GM15510 (cell line): ENCODE measurements around the gene ADAMTSL1.

ENCODE experiments used
- POLR2A ChIP-seq: IDR thresholded peaks from 3 replicates; pipeline ENCODE4 v1.6.1; 2011; ENCODE audit warnings: borderline replicate concordance; ENCODE audit not compliant: insufficient read length; ENCODE audit errors: extremely low read depth

ADAMTSL1 gene

DNA sequence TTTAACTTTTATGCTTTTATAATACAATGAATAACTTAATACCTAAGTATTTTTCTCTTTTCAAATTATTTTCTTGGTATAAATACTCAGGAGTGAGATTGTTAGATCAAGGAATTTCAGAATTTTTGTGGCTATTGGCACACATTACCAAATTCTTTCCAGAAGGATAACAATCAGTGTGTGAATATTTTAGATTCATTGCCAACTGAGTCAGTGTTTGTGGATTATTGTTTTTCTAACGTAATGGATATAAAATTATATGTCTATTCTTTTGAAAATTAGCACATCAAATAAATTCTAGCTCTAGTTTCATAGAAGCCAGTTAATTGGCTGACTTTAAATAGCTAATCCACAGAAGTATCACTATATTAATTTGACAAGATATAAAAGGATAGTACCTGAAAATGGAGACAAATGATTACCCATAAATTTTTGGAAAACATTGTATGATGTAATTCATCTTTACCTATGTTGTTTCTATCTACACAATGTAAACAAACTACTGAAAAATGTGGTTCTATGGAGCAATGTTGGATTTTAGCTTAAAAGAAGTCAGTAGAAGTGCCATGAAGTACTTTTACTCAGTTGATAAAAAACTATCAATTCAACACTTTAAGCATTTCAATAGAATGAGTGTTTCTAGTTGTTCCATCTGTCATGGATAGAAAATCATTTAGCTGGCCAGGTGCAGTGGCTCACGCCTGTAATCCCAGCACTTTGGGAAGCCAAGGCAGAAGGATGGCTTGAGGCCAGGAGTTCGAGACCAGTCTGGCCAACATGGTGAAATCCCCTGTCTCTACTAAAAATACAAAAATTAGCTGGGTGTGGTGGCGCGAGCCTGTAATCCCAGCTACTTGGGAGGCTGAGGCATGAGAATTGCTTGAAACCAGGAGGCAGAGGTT, 185.1 kb downstream of the ADAMTSL1 start:
- no peak for TF ChIP-seq POLR2A

DNA sequence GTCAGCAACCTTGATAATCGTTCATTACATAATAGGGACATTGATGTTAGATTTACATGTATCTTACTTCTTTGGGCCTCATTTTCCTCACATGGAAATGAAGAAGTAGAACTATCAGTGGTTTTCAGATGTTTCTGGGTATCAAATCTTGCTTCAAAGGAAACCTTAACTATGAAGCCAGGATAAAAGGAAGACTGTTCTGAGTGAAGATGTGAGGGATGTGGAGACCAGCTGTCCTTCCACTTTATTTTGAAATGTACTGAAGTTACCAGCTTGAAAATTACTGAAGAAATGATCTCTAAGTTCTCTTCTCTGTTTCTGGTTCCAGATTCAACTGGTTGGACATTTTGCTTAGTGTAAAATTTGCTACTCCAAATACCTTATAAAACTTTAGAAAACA, 186.0 kb downstream of the ADAMTSL1 start:
- no peak for TF ChIP-seq POLR2A

DNA sequence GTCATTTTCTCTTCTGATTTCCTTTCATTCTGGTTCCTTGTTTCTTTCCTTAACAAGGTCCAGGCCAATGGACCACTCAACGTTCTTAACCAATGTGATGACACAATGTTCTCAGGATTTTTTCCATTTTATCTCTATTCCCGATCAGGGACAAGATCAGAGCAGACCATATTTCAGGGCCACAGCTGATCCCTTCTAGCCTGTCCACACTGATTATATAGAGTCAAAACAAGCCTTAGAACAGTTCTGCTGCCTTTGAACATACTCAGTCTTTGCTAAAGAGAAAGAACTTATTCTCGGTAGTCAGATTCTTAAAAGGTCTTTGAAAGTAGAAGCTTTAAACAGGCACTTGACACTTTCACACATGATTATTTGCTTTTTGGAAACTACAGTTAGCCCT, 188.4 kb downstream of the ADAMTSL1 start:
- TF ChIP-seq POLR2A = no peak

DNA sequence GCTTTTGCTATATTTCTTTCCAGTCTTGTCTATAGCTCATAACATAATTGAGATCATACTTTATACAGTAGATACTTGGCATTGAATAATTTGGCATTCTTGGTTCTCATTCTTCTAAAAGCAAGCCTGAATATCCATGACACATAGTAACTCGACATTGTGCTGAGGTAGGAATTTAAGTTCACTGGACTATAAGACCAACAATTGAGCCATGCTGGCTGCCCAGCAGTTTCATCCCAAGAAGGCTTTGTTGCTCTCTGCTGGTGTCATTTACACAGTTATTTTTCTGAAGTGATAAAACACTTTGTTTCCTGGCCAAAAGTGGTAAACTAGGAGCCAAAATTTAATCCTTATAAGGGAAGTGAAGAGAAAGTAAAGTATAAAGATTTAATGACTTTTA, 192.0 kb downstream of the ADAMTSL1 start:
- TF ChIP-seq POLR2A = no peak

DNA sequence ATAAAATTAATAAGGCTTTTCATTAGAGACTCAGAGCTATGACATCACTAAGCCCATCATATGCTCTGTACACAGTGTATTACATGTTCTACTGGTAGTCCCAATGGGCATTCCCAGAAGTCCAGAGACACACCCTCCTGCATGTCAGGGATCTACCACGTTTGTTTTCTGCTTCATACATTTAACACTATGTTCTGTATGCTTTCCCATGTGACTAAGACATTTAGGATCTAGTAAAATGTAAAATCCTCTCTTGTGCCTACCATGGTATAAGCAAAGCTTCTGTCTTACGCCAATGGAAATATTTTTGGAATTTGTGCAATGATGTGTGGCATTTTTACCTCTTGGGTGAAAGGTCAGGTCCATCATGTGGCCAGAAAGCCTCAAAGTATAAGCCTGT, 192.4 kb downstream of the ADAMTSL1 start:
- TF ChIP-seq POLR2A = no peak

DNA sequence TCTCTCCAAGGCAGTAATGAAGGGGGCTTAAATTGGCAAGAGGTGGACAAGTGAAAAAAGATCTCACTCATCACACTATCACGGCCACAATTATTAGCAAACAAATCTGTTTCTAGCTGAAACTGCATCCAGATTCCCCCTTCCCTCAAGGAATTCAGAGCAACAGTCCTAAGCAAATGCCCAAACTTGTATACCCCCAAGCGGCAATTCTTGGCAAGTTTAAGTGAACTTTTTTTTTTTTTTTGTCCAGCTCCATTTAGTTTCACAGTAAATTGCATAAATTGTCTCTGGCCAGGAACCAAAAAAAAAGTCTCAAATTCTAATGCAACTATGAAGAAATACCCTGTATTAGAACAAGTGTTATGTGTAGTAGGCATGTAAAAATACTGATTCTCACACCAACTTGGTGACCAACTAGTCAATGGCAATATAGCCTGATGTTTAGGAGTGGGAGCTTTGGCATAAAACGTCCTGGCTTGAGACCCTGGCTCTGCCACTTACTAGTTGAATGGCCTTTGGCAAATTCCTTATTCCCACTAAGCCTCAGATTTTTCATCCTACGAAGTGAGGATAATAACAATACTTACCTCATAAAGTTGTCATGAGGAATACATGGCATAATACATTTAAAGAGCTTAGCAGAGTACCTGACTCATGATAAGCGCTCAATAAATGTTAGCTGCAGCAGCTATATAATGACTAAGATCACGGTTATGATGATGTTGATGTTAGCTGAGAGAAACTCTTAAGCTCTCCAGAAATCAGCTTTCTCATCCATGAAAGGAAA, 193.2 kb downstream of the ADAMTSL1 start:
- TF ChIP-seq POLR2A = no peak

DNA sequence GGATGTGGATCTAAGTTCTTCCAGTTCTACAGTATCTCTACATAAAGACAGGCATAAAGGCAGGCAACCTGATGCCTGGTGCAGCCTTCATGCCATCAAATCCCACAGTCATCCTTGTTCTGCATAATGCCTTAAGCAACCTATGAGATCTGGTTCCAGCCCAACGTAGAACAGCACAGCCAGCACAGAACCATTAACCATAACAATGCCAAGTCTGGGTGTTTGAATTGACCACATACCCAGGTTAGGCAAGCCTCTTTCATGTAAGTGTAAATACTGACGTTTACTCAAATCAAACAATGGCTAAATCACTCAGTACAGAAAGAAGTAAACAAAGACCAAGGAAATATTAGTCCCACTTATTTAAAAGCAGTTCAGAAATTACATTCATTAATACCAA, 195.0 kb downstream of the ADAMTSL1 start:
- TF ChIP-seq POLR2A = no peak

DNA sequence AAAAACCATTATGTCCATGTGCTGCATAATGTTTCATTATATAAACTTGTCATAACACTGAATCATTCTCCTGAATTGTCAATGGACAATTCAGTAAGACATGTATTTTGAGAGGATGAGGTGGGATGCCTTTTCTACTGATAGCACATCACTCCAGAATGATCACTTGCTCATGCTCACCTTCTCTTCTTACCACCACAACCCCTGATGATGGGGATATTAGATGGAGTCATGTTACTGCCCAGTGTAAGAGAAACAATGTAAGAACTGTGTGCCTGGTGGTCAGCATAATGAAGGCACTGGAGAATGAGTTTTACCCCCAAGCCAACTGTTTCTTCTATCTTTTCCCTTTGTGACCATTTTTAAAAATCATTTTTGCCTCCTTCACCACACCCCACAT, 198.8 kb downstream of the ADAMTSL1 start:
- TF ChIP-seq POLR2A = no peak

DNA sequence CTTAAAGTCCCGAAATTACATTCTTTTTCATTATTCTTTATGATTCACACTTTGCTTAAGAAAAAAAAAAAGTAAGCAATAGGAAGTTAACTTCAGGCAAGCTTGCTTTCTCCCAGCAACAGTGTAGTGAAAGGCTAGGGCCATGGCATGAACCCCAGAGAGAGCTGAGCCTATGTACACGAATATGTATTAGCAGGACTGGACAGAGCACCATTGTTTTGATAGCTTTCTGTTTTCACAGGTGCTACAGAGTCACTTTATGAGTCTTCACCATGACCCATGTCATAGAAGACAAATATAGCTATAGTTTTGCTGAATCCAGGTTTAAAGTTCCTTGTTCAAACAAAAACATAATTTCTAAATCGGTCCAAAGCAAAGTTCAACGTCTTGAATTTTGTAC, 199.2 kb downstream of the ADAMTSL1 start:
- no peak for TF ChIP-seq POLR2A

DNA sequence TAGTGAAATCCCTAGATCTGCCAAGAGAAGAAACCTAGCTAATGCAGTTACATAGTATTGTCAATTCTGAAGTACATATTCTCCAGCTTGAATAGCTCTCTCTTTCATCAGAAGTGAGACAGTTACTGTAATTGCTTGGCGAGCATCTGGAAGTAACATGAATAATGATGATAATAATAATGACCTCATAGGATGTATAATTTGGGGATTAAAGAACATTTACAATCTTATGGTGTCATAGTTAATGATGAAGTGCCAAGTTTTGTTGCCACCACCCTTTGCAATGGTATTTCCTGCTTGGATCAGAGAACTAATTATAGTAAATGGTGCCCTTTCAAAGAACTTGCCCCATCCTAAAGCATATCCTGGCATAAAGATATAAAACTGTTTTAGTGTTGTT, 201.4 kb downstream of the ADAMTSL1 start:
- TF ChIP-seq POLR2A = no peak

DNA sequence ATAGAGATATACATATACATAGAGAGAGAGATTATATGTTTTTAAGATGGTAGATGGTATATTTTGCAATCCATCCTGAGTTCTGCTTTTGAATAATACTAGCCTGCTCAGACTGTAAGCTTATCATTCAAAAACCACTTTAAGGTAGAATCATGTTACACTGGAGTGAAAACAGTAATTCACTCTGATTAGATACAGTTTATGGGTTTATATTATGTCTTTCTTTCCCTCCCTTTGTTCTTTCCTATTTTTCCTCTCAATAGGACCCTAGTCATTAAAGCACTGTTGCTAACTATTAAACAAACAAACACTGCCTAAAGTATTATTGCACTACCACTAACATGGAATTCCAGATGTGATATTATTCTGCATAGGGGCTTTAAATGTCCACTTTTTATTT, 202.0 kb downstream of the ADAMTSL1 start:
- TF ChIP-seq POLR2A = no peak

DNA sequence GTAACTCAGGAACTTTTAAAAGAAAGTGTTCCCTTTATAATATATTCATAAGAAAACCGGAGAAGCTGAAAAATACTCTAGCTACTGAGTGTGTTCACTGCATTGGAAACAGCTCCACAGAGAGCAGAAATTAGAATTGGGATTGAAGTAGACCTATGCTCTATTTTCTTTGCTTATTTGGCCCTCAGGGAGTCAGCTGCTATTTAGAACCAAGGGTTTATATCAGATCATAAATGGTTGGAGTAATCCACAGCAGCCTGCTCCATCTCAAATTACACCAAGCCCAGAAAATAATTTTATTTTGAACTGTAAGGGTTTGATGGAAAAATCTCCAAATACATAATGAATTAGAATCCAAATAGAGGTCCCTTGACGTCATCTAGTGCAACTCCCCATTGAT, 202.6 kb downstream of the ADAMTSL1 start:
- no peak for TF ChIP-seq POLR2A

DNA sequence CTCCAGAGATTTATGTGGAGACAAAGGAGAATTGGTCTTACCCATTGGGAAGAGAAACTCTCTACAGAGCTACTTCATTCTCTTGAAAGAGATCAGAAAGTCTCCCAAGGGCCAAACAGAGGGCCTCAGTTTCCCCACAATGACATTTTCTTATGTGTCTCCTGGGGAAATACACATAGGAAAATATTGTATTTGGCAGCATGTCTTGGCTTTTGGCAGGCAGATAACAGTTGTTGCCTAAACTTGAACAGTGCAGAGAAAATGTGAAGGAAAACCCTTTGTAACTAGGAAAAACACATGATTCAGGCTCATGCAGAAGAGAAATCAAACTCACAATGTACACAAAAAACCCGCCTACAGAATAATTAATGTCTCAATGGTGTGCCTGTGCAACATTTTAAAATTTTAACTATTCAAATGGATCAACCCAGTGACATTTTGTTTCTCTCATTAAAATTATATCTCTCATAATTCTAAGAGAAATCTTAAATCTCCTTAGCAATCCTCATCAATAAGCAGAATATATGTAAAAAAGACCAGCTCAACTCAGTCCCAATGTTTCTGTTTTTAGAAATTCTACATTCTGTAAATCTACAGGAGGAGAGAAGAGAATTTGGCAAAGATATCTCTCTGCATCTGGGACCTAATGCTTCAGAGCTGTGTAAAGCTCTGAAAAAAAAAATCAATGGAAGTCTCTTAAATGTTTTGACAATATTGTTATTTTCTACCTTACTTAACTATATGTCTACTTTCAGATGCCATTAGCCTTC, 205.1 kb downstream of the ADAMTSL1 start:
- no peak for TF ChIP-seq POLR2A

DNA sequence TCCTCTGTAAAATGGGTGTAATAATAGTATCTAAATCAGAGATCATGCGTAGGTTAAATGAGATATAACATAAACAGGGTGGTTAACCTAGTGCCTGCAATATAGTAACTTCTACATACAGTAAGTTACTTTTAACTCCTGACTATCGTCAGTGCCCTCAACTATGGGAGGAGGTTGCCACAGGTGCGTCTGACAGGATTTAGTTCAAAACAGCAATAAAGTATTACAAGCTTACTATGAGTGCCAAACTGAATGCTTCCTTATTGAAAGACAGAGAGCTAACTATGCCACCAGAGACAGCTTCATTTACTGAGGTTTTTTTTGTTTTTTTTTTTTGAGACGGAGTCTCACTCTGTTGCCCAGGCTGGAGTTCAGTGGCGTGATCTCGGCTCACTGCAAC, 209.0 kb downstream of the ADAMTSL1 start:
- TF ChIP-seq POLR2A = no peak

DNA sequence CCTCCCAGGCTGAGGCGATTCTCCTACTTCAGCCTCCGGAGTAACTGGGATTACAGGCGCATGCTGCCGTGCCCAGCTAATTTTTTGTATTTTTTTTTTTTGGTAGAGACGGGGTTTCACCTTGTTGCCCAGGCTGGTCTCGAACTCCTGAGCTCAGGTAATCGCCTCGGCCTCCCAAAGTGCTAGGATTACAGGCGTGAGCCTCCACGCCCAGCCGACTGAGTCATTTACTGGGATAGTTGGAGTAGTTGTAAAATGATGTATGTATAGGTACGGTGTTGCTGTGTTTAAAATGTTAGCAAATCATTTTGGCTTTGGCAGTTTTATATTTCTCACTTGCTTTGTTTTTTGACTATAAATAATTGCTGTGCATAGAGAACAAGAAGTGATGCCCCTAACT, 209.4 kb downstream of the ADAMTSL1 start:
- TF ChIP-seq POLR2A = no peak
